ENCODE results near the gene CHID1. TPM values are rescaled to one million over a fixed set of nuclear protein-coding genes. Genes with fewer than 3 reads are reported as not detected.

Gene CHID1
- total RNA-seq, 2 donors from 2014 or later = 46.9 to 78.7 TPM

- peak overlapping the region; percentile 98 for H3K27ac ChIP-seq
- H3K36me3 ChIP-seq = peaks cover 36% of the 10 kb centered on the region
- no peaks in the 10 kb centered on the region for H3K27me3 ChIP-seq
- peaks cover 0 to 33% of the 10 kb centered on the region in 2 donors for H3K4me1 ChIP-seq
- H3K9me3 ChIP-seq = no peaks in the 10 kb centered on the region
- H3K4me3 ChIP-seq = peak overlapping the region; percentile 88 to 93
- TF ChIP-seq, protein P1, sequence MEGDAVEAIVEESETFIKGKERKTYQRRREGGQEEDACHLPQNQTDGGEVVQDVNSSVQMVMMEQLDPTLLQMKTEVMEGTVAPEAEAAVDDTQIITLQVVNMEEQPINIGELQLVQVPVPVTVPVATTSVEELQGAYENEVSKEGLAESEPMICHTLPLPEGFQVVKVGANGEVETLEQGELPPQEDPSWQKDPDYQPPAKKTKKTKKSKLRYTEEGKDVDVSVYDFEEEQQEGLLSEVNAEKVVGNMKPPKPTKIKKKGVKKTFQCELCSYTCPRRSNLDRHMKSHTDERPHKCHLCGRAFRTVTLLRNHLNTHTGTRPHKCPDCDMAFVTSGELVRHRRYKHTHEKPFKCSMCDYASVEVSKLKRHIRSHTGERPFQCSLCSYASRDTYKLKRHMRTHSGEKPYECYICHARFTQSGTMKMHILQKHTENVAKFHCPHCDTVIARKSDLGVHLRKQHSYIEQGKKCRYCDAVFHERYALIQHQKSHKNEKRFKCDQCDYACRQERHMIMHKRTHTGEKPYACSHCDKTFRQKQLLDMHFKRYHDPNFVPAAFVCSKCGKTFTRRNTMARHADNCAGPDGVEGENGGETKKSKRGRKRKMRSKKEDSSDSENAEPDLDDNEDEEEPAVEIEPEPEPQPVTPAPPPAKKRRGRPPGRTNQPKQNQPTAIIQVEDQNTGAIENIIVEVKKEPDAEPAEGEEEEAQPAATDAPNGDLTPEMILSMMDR (IDR thresholded peaks at IDR 0.05) = no peak
- peak; percentile 91 for DNase-seq (ENCODE audit: low spot score)
Measured at GRCh38 chr11:819943-820649, 90.5 kb downstream of the CHID1 start.

DNA sequence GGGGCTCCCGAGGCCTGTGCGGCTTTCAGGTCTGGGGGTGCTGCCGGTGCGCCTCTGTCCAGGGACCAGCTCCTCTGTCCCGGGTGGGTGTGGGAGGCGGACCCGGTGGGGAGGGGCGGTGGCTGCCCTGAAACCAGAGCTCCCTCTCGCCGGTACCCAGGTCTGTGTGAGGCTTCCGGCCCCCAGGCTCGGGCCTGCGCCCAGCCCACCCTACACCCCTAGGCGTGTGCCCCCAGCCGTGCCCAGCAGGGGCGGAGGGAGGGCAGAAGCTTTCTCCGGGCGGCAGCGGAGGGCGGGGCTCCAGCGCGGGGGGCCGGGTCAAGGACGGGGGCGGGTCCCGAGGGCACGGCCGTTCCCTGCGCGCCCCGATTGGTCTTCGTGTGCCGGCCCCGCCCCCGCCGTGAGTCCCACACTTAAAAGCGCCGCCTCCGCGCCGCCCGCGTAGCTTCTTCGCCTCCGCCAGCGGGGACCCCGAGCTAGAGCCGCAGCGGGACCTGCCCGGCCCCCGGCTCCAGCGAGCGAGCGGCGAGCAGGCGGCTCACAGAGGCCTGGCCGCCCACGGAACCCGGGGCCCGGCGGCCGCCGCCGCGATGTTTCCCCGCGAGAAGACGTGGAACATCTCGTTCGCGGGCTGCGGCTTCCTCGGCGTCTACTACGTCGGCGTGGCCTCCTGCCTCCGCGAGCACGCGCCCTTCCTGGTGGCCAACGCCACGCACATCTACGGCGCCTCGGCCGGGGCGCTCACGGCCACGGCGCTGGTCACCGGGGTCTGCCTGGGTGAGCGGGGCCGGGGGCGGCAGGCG is 91.3 kb downstream of the CHID1 start:
- Histone ChIP-seq H3K4me1 (peaks cover 0 to 33% of the 10 kb centered on the region in 2 donors), H3K27me3 (no peaks in the 10 kb centered on the region), H3K36me3 (peaks cover 28% of the 10 kb centered on the region), H3K4me3 (peak overlapping the region; percentile 88 to 93), H3K27ac (peak overlapping the region; percentile 98), H3K9me3 (no peaks in the 10 kb centered on the region)
- DNase-seq (ENCODE audit: low spot score) = peak; percentile 91
- TF ChIP-seq, protein P1 (IDR thresholded peaks at IDR 0.05) = peak in 1 of 2 donors; percentile 28

- peaks cover 25% of the 10 kb centered on the region for H3K36me3 ChIP-seq
- no peak for DNase-seq (ENCODE audit: low spot score)
- TF ChIP-seq, protein P1 (IDR thresholded peaks at IDR 0.05) = no peak
- H3K27ac ChIP-seq = peak within 1 kb of the TSS; percentile 98
- peak within 1 kb of the TSS; percentile 88 to 93 for H3K4me3 ChIP-seq
- H3K4me1 ChIP-seq = peaks cover 0 to 33% of the 10 kb centered on the region in 2 donors
- H3K27me3 ChIP-seq = no peaks in the 10 kb centered on the region
- H3K9me3 ChIP-seq = no peaks in the 10 kb centered on the region
Measured at GRCh38 chr11:818396-819128, 92.0 kb downstream of the CHID1 start, which contains the start of gene PNPLA2. Gene PNPLA2, plus strand, starts transcription at chr11:818914. Its CDS starts 805 bp downstream, at chr11:819719.

Other genes with a start within 250 kb of the CHID1 start
- gene DEAF1, start 215.6 kb downstream of the CHID1 start, total RNA-seq = 10 to 100 TPM; 15.5 to 26.6 TPM
- 10 to 100 TPM; 12.5 to 20.7 TPM for gene TMEM80, start 215.0 kb downstream of the CHID1 start, total RNA-seq
- gene EPS8L2, start 204.6 kb downstream of the CHID1 start, total RNA-seq = 1 to 10 TPM; 4.7 to 7.5 TPM
- 100 to 1,000 TPM in 1 of 2 donors, 10 to 100 TPM in 1; 90.3 to 111 TPM for gene TALDO1, start 163.3 kb downstream of the CHID1 start, total RNA-seq
- gene GATD1, start 133.3 kb downstream of the CHID1 start, total RNA-seq = 10 to 100 TPM; 13.3 to 29.8 TPM
- 1 to 10 TPM in 1 of 2 donors, not detected in 1; 1.1 TPM for gene CEND1, start 120.7 kb downstream of the CHID1 start, total RNA-seq
- 1 to 10 TPM; 2.7 to 5.6 TPM for gene SLC25A22, start 112.5 kb downstream of the CHID1 start, total RNA-seq
- gene PIDD1, start 105.6 kb downstream of the CHID1 start, total RNA-seq = 10 to 100 TPM in 1 of 2 donors, 1 to 10 TPM in 1; 6.0 to 12.1 TPM
- gene RPLP2, start 100.8 kb downstream of the CHID1 start, total RNA-seq = 100 to 1,000 TPM; 145 to 384 TPM
- gene PNPLA2, start 91.9 kb downstream of the CHID1 start, total RNA-seq = 100 to 1,000 TPM in 1 of 2 donors, 10 to 100 TPM in 1; 94.4 to 123 TPM
- gene CRACR2B, start 82.9 kb downstream of the CHID1 start, total RNA-seq = 10 to 100 TPM; 15.6 to 29.7 TPM
- 100 to 1,000 TPM; 322 to 710 TPM for gene CD151, start 77.9 kb downstream of the CHID1 start, total RNA-seq
- 100 to 1,000 TPM in 1 of 2 donors, 10 to 100 TPM in 1; 54.5 to 132 TPM for gene POLR2L, start 68.3 kb downstream of the CHID1 start, total RNA-seq
- gene TSPAN4, start 68.0 kb downstream of the CHID1 start, total RNA-seq = 10 to 100 TPM; 37.2 to 81.0 TPM
- 10 to 100 TPM; 28.8 to 41.7 TPM for gene AP2A2, start 15.1 kb upstream of the CHID1 start, total RNA-seq
- not detected for gene MUC6, start 125.9 kb upstream of the CHID1 start, total RNA-seq
- gene MUC2, start 164.1 kb upstream of the CHID1 start, total RNA-seq = not detected
- not detected for gene MUC5AC, start 247.1 kb upstream of the CHID1 start, total RNA-seq